ENCODE data around the gene PAIP2.

Gene PAIP2, protein sequence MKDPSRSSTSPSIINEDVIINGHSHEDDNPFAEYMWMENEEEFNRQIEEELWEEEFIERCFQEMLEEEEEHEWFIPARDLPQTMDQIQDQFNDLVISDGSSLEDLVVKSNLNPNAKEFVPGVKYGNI

DNA sequence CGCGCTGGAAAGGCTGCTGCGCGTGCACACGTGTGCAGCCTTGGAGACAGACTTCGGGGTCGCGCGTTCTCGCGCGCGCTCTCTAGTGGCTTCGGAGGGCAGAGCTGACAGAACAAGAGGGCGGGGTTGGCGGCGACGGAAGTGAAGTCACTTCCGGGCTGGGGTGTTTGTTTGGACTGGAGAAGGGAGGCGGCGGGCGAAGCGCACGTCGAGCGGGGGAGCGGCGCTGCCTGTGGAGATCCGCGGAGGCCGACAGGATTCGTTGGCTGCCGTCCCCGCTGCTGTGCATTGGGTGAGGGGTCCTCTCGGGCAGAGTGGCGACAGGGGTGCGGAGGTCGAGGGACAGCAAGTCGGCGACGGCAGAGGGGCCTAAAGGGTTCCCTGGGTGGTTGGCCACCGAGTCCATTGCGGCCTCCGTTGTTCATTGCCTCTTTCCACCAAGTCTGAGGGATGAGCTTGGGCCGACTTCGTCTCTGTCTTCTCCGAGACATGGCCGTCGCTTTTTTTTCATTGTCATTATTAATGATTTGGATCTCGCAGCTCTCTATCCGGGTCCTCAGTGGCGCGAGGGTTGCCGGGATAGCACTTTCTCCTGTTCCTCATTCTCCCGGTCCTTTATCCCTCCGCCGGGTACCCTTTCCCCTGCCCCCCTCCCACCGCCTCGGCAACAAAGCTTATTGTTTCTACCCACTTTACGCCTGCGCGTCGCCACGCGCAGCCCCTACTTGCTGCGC lies at the start of gene PAIP2:
TSS of gene PAIP2 (plus strand) at position 166 of the 734 bp plus-strand sequence. CDS start 21,931 bp downstream, outside the sequence.
- Histone ChIP-seq H3K36me3 (ENCODE audit: control insufficient read depth, insufficient read depth, low read length) (peaks cover 8% of the 10 kb centered on the region), H3K27me3 (ENCODE audit: control insufficient read depth, insufficient read depth, low read length) (no peaks in the 10 kb centered on the region), H3K4me3 (ENCODE audit: low read depth, low read length) (peak within 1 kb of the TSS; percentile 99), H3K4me1 (ENCODE audit: control insufficient read depth, insufficient read depth, low read length) (peaks cover 8% of the 10 kb centered on the region), H3K27ac (ENCODE audit: low read depth, low read length) (peak within 1 kb of the TSS; percentile 100), H3K9me3 (ENCODE audit: control insufficient read depth, insufficient read depth, low read length) (no peaks in the 10 kb centered on the region), H3K9ac (ENCODE audit: low read depth, low read length) (peak within 1 kb of the TSS; percentile 99)

DNA sequence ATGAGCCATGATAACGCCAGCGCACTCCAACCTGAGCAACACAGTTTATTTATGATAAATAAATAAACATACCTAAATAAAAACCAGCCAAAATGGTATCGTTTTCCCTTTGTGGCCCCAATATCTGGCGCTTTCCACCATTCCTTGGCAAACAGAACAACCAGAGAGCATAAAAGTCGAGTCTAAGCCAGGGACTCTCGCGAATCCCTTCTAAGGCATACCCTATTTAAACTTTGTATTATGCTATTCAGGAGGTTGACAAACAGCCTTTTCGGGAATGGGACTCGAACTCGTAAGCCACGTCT lies 48.5 kb upstream of the PAIP2 start:
- peaks cover 30% of the 10 kb centered on the region for H3K4me1 ChIP-seq (ENCODE audit: control insufficient read depth, insufficient read depth, low read length)
- H3K27ac ChIP-seq (ENCODE audit: low read depth, low read length): peak overlapping the region; percentile 99
- no peaks in the 10 kb centered on the region for H3K27me3 ChIP-seq (ENCODE audit: control insufficient read depth, insufficient read depth, low read length)
- peak overlapping the region; percentile 97 for H3K4me3 ChIP-seq (ENCODE audit: low read depth, low read length)
- H3K9me3 ChIP-seq (ENCODE audit: control insufficient read depth, insufficient read depth, low read length): no peaks in the 10 kb centered on the region
- peaks cover 6% of the 10 kb centered on the region; the same call in 1 of the 2 replicates for H3K36me3 ChIP-seq (ENCODE audit: control insufficient read depth, insufficient read depth, low read length)
- H3K9ac ChIP-seq (ENCODE audit: low read depth, low read length): peak overlapping the region; percentile 64

DNA sequence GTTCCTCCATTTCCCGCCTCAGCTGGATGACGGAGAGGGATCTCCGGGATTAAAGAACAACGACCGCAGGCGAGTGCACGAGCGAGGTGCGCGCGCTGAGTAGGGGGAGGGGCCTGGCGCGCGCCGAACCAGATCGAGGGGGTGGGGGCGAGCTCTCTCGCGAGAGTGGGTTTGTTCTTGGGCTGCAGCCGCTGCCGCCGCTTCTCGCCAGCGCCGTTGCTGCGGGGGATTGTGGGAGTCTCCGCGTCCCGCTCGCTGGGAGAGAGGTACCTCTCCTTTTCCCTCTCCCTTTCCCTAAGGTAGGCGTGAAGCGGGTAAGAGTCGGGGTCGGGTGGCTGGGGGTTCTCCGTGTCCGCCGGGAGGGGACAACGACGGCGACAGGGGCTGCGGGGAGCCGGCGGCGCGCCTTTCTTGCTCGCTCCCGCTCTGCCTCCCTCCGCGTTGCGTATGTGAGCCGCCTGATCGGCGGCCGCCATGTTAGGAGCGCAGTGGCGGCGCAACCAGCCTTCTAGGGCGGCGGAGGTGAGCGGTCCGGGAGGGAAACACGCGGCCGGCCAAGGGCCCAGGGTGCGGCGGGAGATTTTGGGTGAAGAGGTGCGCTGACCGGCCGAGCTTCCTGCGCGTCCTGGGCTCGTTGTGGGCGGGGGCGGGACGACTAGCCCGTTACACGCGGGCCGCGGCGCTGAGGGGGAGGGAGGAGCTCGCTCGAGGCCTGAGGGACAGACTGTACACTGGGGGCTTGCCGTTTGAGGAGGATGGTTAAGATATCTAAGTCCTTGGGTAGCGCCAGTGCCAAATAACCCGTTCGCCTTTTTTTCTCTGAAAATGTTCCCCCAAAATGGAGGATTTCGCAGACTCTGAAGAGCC lies 47.9 kb upstream of the PAIP2 start, which contains the start of gene MATR3:
TSS of gene MATR3 (plus strand) at position 234 of the 867 bp plus-strand sequence. CDS start 13,676 bp downstream, outside the sequence.
- peak within 1 kb of the TSS; percentile 100 for H3K9ac ChIP-seq (ENCODE audit: low read depth, low read length)
- H3K36me3 ChIP-seq (ENCODE audit: control insufficient read depth, insufficient read depth, low read length): peaks cover 7% of the 10 kb centered on the region; the same call in 1 of the 2 replicates
- no peaks in the 10 kb centered on the region for H3K9me3 ChIP-seq (ENCODE audit: control insufficient read depth, insufficient read depth, low read length)
- peak within 1 kb of the TSS; percentile 97 for H3K4me3 ChIP-seq (ENCODE audit: low read depth, low read length)
- H3K27ac ChIP-seq (ENCODE audit: low read depth, low read length): peak within 1 kb of the TSS; percentile 99
- H3K4me1 ChIP-seq (ENCODE audit: control insufficient read depth, insufficient read depth, low read length): peaks cover 36% of the 10 kb centered on the region
- H3K27me3 ChIP-seq (ENCODE audit: control insufficient read depth, insufficient read depth, low read length): no peaks in the 10 kb centered on the region

DNA sequence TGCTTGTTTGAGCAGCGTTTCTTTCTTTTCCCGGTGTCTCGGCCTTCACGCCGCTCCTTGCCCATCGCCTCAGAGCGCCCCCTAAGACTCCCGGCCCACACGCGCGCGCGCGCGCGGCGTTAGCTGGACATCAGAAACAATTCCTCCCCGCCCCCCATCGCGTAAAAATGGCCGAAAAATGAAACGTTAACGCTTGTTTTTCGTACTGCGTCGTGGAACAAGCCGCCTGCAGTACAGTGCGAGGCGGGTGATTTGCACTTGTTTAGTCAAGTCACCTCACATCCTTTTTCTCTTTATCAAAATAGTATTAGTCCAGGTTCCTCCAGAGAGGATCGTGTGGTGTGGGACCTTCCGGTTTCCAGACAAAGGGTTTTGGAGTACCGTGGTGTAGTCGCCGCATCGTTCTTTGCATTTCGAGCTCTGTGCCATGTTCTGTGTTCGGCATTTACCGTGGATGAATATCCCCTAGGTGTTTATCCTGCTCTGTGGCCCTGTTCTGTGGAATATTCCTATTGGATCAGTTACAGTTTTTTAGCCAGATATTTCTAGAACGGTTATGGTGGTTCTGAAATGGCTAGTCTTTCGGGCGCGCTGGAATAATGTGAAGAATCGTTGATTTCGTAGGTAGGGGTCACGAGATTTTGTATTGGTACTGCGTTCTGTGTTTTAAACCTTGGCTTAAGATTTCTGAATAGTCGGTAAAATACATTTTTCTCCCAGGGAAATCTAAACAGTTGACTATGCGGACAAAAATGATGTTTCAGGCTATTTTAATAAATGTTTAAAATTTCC lies 47.1 kb upstream of the PAIP2 start:
- H3K4me3 ChIP-seq (ENCODE audit: low read depth, low read length): peak overlapping the region; percentile 97
- H3K36me3 ChIP-seq (ENCODE audit: control insufficient read depth, insufficient read depth, low read length): peaks cover 11% of the 10 kb centered on the region; the same call in 1 of the 2 replicates

DNA sequence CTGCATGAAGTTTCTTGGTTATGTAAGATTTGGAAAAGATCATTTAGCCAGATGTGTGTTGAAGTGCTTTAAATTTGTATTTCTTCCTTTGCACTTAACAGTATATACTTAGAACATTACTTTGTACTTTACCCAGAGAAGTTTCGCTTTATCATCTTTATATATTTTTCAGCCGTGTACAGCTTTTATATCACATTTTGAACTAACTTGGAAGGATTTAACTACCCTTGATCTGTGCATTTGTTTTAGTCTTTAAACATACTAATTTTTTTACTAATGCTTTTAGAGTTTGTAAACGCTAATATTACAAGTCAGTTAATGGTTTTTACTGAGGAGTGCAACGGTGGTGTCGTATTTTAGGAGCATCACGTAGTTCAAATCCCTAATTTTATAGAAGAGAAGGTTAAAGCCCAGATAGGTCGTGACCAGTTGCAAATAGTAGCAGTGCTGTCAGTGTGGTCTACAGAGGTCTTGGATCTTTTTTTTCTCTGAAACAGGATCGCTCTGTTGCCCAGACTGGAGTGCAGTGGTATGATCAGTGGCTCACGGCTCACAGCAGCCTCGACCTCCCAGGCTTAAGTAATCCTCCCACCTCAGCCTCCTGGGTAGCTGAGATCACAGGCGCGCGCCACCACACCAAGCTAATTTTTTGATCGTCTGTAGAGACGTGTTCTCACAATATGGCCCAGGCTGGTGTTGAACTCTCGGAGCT lies 46.2 kb upstream of the PAIP2 start:
- Histone ChIP-seq H3K36me3 (ENCODE audit: control insufficient read depth, insufficient read depth, low read length) (peaks cover 11% of the 10 kb centered on the region; the same call in 1 of the 2 replicates), H3K27ac (ENCODE audit: low read depth, low read length) (peak overlapping the region; percentile 99)

More for the DNA sequence above, 47.1 kb upstream of the PAIP2 start:
- Histone ChIP-seq H3K4me1 (ENCODE audit: control insufficient read depth, insufficient read depth, low read length) (peaks cover 43% of the 10 kb centered on the region), H3K27me3 (ENCODE audit: control insufficient read depth, insufficient read depth, low read length) (no peaks in the 10 kb centered on the region), H3K9me3 (ENCODE audit: control insufficient read depth, insufficient read depth, low read length) (no peaks in the 10 kb centered on the region), H3K27ac (ENCODE audit: low read depth, low read length) (peak overlapping the region; percentile 99), H3K9ac (ENCODE audit: low read depth, low read length) (peak overlapping the region; percentile 100)

DNA sequence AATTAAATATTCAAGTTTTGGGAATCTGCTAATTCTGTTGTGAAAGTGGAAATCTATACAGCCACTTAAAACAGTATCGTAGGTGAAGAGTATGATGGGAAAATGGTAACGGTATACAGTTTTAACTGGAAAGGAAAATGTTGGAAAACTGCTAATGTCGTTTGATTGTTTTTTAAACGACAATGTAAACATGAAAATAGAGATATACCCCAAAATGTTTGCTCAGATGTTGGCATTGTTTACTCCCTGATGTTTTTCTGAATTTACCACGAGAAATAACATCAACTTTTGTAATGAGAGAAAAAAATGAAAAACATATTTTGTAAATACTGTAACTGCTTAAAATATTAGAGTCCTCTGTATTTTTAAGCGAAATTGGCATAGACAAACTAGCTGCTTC lies 45.5 kb upstream of the PAIP2 start:
- peaks cover 43% of the 10 kb centered on the region for H3K4me1 ChIP-seq (ENCODE audit: control insufficient read depth, insufficient read depth, low read length)
- H3K36me3 ChIP-seq (ENCODE audit: control insufficient read depth, insufficient read depth, low read length): peaks cover 10% of the 10 kb centered on the region; the same call in 1 of the 2 replicates
- peak overlapping the region; percentile 97 for H3K4me3 ChIP-seq (ENCODE audit: low read depth, low read length)
- peak overlapping the region; percentile 4 for H3K27ac ChIP-seq (ENCODE audit: low read depth, low read length)
- no peak overlapping the region for H3K9ac ChIP-seq (ENCODE audit: low read depth, low read length)
- no peaks in the 10 kb centered on the region for H3K9me3 ChIP-seq (ENCODE audit: control insufficient read depth, insufficient read depth, low read length)
- H3K27me3 ChIP-seq (ENCODE audit: control insufficient read depth, insufficient read depth, low read length): no peaks in the 10 kb centered on the region

More for the DNA sequence above, 46.2 kb upstream of the PAIP2 start:
- H3K4me1 ChIP-seq (ENCODE audit: control insufficient read depth, insufficient read depth, low read length): peaks cover 43% of the 10 kb centered on the region
- H3K4me3 ChIP-seq (ENCODE audit: low read depth, low read length): peak overlapping the region; percentile 97
- no peaks in the 10 kb centered on the region for H3K9me3 ChIP-seq (ENCODE audit: control insufficient read depth, insufficient read depth, low read length)
- no peaks in the 10 kb centered on the region for H3K27me3 ChIP-seq (ENCODE audit: control insufficient read depth, insufficient read depth, low read length)
- peak overlapping the region; percentile 100 for H3K9ac ChIP-seq (ENCODE audit: low read depth, low read length)

DNA sequence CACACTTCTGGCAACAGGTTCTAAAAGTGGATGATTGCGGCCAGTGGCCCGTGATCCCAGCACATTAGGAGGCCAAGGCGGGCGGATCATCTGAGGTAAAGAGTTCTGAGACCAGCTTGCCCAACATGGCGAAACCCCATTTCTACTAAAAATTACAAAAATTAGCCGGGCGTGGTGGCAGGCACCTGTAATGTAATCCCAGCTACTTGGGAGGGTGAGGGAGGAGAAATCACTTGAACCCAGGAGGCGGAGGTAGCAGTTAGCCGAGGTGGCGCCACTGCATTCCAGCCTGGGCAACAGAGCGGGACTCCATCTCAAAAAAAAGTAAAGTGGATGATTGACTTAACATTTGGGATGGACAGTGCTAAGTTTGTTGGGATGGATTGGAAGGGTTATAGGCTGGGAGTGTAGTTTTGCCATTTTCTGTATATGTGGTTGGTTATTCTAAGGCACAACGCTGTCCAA lies 44.8 kb upstream of the PAIP2 start:
- Histone ChIP-seq H3K4me3 (ENCODE audit: low read depth, low read length) (peak overlapping the region; percentile 97), H3K27me3 (ENCODE audit: control insufficient read depth, insufficient read depth, low read length) (no peaks in the 10 kb centered on the region), H3K9me3 (ENCODE audit: control insufficient read depth, insufficient read depth, low read length) (no peaks in the 10 kb centered on the region), H3K9ac (ENCODE audit: low read depth, low read length) (no peak overlapping the region), H3K27ac (ENCODE audit: low read depth, low read length) (peak overlapping the region; percentile 4), H3K36me3 (ENCODE audit: control insufficient read depth, insufficient read depth, low read length) (peaks cover 13% of the 10 kb centered on the region), H3K4me1 (ENCODE audit: control insufficient read depth, insufficient read depth, low read length) (peaks cover 43% of the 10 kb centered on the region)

DNA sequence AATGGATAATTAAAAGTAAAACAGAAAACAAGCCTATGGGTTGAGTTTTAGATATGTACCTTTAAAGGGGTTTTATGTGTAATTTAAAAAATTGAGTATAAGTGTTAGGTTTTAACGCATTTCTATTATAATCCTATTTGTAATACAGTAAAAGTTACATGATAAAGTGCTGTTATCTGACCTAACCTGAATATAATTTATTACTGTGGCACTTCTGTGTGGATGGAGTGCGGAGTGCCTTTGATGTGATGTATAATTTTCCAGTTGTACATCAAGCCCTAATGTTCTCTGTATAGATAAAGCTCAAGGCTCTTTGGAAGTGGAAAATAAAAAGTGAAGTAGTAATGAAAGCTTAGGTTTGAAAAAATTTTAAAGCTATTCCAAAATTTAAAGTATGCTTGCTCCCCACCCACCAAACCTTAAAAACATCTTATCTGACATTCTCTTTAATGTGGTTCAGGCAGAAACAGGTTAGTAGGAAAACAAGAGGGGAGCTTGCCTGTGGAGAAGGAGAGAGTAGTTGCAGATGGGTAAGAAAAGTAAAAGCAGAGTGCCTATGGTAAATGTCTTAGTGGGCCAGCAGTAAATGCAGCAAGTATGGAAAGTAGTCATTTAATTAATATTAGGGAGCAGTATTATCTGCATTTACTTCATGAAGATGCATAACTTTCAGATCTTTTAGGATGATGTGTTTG lies 44.1 kb upstream of the PAIP2 start:
- no peak overlapping the region for H3K9ac ChIP-seq (ENCODE audit: low read depth, low read length)
- no peak overlapping the region for H3K27ac ChIP-seq (ENCODE audit: low read depth, low read length)
- peaks cover 45% of the 10 kb centered on the region for H3K4me1 ChIP-seq (ENCODE audit: control insufficient read depth, insufficient read depth, low read length)
- H3K36me3 ChIP-seq (ENCODE audit: control insufficient read depth, insufficient read depth, low read length): peaks cover 12% of the 10 kb centered on the region
- H3K4me3 ChIP-seq (ENCODE audit: low read depth, low read length): 0 out of 2 replicates have a peak overlapping the region, but pooled peaks have one; percentile 97
- H3K27me3 ChIP-seq (ENCODE audit: control insufficient read depth, insufficient read depth, low read length): no peaks in the 10 kb centered on the region
- no peaks in the 10 kb centered on the region for H3K9me3 ChIP-seq (ENCODE audit: control insufficient read depth, insufficient read depth, low read length)

DNA sequence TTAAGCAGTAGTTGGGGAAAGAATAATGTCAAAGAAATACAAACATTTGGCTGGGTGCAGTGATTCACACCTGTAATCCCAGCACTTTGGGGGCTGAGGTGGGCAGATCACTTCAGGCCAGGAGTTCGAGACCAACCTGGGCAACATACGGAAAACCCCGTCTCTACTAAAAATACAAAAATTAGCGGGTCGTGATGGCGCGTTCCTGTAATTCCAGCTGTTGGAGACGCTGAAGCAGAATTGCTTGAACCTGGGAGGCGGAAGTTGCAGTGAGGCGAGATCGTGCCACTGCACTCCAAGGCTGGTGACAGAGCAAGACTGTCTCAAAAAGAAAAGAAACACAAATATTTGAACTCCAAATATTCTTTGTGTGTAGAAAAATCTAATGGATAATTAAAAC lies 43.4 kb upstream of the PAIP2 start:
- Histone ChIP-seq H3K9me3 (ENCODE audit: control insufficient read depth, insufficient read depth, low read length) (no peaks in the 10 kb centered on the region), H3K27me3 (ENCODE audit: control insufficient read depth, insufficient read depth, low read length) (no peaks in the 10 kb centered on the region), H3K36me3 (ENCODE audit: control insufficient read depth, insufficient read depth, low read length) (peaks cover 12% of the 10 kb centered on the region), H3K27ac (ENCODE audit: low read depth, low read length) (no peak overlapping the region), H3K4me1 (ENCODE audit: control insufficient read depth, insufficient read depth, low read length) (peaks cover 44% of the 10 kb centered on the region), H3K4me3 (ENCODE audit: low read depth, low read length) (peak overlapping the region; percentile 3; the same call in 1 of the 2 replicates), H3K9ac (ENCODE audit: low read depth, low read length) (no peak overlapping the region)

All from HUES48 (cell line).